SK-N-SH (cell line): Measurements from ENCODE around the gene GFPT2.

ENCODE experiments used
- CTCF ChIP-seq: fragments of 200-600 bp; sonication (generic); IDR thresholded peaks from 2 replicates; pipeline ENCODE4 v1.6.1; 2017; ENCODE audit warnings: antibody characterized with exemption, mild to moderate bottlenecking, moderate library complexity
- EZH2phosphoT487 ChIP-seq: fragments of 200-600 bp; sonication (generic); IDR thresholded peaks from 2 replicates; pipeline ENCODE4 v1.6.1; 2017; ENCODE audit warnings: low read depth, mixed run types, mild to moderate bottlenecking, antibody characterized with exemption, moderate library complexity, borderline replicate concordance
- JUND ChIP-seq: IDR thresholded peaks from 2 replicates; pipeline ENCODE4 v1.4.0; 2012
- NFIC ChIP-seq: IDR thresholded peaks from 2 replicates; pipeline ENCODE4 v1.4.0; 2012; ENCODE audit warnings: borderline replicate concordance
- PBX3 ChIP-seq: IDR thresholded peaks from 2 replicates; pipeline ENCODE4; 2012
- POLR2AphosphoS5 ChIP-seq: IDR thresholded peaks from 2 replicates; pipeline ENCODE4 v1.6.1; 2012; ENCODE audit warnings: low read depth, low read length
- RAD21 ChIP-seq: IDR thresholded peaks from 2 replicates; pipeline ENCODE4 v1.6.1; 2012; ENCODE audit warnings: mild to moderate bottlenecking, low read length
- REST ChIP-seq: IDR thresholded peaks from 2 replicates; pipeline ENCODE4 v1.6.1; 2012; ENCODE audit warnings: mild to moderate bottlenecking, low read depth, low read length, moderate library complexity
- TAF1 ChIP-seq: IDR thresholded peaks from 2 replicates; pipeline ENCODE4 v1.6.1; 2012; ENCODE audit warnings: low read depth, mild to moderate bottlenecking, low read length, moderate library complexity, borderline replicate concordance
- TCF12 ChIP-seq: IDR thresholded peaks from 2 replicates; pipeline ENCODE4 v1.4.0; 2012
- ZBTB33 ChIP-seq: IDR thresholded peaks from 2 replicates; pipeline ENCODE4 v1.4.0; 2012; ENCODE audit warnings: low read depth, borderline replicate concordance

GRCh38 chr5:180380856-180381255 is 27.7 kb upstream of the GFPT2 start:
- TF ChIP-seq EZH2phosphoT487 (no peak), TCF12 (no peak), REST (no peak), RAD21 (no peak), CTCF (no peak), ZBTB33 (no peak), JUND (no peak), NFIC (no peak), POLR2AphosphoS5 (no peak), PBX3 (no peak), TAF1 (no peak)
